HG02759 (cell line): ENCODE results near the gene ANKRD33.

ENCODE experiments used
- ATAC-seq: cut with Tn5 transposase; IDR thresholded peaks from one replicate; pipeline ENCODE4 v1.9.1; 2021; ENCODE audit warnings: mild to moderate bottlenecking, moderate library complexity; ENCODE audit not compliant: unreplicated experiment

The ANKRD33 gene

GRCh38 chr12:51914034-51914923 is 26.4 kb downstream of the ANKRD33 start:
- no peak for ATAC-seq

DNA sequence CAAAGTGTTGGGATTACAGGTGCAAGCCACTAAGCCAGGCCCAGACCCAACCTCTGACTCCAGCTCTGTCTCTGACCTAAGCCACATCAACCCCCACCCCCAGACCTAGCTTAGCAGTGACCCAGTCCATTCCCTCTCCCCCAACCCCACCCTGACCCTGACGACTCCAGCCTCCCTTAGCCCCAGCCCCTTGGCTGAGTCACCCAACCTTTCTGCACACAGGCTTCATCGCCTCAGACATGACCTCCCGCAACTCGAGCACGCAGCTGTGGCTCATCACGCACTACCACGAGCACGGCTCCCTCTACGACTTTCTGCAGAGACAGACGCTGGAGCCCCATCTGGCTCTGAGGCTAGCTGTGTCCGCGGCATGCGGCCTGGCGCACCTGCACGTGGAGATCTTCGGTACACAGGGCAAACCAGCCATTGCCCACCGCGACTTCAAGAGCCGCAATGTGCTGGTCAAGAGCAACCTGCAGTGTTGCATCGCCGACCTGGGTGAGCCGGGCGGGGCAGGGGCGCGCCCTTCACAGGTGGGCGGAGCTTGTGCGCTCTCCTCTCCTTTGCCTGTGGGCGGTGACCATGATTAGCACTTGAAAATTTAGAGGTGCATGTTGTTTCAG is 27.2 kb downstream of the ANKRD33 start:
- no peak for ATAC-seq

- ATAC-seq, result no peak
Observed at GRCh38 chr12:51915951-51916350, 28.0 kb downstream of the ANKRD33 start.

GRCh38 chr12:51917041-51917590 is 29.2 kb downstream of the ANKRD33 start:
- ATAC-seq, result no peak

DNA sequence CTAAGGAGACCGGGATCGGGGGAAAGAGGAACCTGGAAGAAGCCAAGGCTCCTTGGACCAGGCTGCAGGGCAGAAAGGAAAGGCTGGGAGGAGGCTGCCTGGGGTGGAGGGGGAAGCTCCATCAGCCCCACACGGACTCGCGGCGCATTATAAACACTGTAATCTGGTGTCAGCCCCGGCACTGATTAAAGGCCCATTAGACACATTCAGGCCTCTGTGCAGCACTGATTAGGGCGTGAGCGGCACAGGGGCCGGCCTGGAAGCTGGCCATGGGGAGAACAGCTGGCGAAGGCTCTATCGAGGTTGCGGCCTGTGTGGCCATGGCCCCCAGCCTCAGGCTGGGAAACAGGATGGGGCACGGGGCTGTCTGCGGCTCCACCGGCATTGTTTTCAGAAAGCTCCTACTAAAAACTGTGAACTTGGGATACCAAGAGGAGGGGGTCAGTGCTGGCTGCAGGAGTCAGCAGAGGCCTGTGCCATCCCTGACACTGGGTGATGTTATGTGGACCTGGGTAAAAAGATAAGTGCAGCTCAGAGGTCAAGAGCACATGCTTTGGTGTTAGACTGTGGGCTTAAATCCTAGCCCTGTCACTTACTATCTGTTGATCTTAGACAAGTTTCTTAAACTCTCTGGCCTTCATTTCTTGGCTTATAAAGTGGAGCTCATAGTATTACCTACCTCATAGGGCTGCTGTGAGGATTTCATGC is 30.0 kb downstream of the ANKRD33 start:
- no peak for ATAC-seq

DNA sequence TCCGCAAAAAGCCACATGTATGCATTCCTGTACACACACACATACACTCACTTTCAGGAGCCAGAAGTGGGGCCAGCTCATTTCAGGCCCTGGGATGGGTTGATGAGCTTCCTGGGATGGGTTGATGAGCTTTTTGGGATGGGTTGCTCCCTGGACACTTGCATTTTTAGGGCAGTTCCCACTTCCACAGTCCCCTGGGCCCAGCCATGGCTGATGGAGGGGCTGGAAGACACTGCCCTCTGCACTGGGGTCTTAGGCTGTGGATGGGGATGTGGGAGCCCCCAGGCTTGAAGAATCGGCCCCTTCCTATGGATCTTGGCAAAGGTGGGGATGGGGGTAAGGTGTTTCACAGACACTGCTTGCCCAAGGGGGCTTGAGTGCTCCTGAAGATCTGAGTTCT is 32.1 kb downstream of the ANKRD33 start:
- ATAC-seq, result no peak

DNA sequence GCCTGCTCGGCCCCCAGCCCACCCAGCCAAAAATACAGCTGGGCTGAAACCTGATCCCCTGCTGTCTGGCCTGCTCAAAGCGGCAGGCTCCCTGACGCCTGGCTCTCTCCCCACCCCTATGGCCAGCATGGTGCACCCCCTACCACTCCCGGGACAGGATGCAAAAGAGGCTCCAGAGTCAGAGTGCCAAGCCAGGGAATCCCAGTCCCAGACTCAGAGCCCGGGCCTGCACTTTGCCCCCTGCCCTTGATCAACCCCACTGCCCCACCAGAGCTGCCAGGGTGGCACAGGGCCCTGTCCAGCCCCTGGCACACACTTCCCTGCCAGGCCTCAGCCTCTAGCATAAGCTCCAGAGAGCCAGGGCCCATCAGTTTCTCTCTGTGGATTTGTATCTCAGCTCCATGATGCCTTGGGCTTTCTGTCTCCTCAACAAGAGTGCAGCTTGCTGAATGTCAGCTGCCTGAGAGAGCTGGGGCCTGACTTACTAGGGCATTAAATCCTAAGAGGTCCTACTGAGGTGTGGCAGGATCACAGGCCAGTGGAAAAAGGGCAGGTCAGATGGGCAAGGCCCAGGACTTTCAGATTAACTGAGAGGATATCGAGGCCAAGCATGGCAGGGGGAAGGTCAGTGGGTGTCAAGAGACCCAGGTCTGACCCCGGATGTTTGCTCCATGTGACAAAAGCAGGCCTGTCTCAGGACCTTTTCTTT is 33.3 kb downstream of the ANKRD33 start:
- no peak for ATAC-seq

DNA sequence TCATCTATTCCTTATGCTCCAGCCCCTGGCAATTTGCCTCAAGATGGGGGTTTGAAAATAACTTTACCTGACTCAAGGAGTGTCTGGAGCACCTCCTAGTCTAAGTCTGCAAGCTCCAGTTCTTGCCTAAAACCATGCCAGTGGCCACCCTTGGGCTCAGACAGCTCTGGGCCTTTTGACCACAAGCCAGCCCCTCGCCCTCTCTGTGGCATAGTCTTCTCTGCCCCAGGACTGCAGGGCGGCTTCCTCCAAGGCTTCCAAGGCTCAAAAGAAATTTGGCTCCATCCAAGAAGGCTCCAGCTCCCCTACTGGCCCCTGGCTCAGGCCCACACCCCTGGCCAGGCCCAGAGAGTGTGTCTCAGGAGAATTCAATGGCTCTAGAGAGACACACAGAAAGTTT is 34.2 kb downstream of the ANKRD33 start:
- no peak for ATAC-seq

DNA sequence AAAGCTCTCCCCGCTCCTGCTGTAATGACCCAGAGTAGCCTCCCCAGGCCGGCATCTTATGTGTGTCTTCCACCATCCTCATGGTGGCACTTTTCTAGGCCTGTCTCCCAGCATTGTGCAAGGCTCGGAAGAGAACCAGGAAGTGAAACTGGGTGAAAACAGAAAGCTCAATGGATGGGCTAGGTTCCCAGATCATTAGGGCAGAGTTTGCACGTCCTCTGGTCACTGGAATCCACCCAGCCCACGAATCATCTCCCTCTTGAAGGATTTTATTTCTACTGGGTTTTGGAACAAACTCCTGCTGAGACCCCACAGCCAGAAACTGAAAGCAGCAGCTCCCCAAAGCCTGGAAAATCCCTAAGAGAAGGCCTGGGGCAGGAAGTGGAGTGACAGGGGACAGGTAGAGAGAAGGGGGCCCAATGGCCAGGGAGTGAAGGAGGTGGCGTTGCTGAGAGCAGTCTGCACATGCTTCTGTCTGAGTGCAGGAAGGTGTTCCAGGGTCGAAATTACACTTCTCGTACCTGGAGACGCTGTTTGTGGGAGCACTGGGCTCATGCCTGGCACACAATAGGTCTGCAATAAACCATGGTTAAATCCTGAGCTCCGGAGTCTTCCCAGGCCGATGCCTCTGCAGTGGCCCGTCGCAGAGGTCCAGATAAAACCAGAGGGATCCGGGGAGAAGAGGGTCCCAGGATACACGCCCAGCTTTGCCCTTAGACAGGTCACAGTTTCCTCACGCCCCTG is 35.0 kb downstream of the ANKRD33 start:
- ATAC-seq, result no peak

- peak; percentile 44 for ATAC-seq
Observed at GRCh38 chr12:51923506-51924365, 35.8 kb downstream of the ANKRD33 start.

DNA sequence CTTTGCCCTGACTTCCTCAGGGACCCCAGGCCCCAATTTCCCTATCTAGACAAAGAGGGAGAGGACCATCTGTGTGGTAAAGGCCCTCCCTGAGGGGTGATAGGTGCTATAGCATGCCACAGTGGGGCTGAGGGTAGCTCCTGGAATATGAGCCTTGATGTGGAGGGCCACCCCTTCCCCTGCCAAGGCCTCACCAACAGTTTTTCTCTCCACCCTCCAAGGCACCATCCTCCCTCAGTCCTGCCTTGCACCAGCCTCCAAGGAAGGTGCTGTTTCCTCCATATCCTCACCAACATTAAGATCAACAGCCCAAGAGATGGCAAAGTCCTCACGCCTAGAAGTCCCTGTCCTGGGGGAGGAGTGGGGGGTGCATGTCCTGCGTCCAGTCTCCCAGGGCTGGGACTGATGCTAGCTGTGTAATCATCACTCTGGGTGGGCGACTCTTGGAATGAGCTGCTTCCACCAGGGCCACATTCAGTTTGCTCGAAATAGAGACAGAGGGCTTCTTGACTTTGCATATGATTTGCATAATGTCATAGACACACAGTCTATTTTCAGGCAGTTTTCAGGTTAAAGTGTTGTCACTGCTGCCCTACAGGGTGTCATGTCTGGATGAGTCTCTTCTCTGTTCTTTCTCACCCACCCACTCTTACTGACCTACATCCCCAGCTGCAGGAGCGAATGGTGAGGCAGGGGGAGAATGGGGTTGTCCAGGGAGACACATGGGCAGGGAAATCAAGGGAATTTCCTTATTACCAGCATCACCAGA is 36.8 kb downstream of the ANKRD33 start:
- no peak for ATAC-seq

- ATAC-seq, result no peak
Observed at GRCh38 chr12:51925346-51926063, 37.6 kb downstream of the ANKRD33 start.

GRCh38 chr12:51926064-51926632 is 38.2 kb downstream of the ANKRD33 start:
- no peak for ATAC-seq

DNA sequence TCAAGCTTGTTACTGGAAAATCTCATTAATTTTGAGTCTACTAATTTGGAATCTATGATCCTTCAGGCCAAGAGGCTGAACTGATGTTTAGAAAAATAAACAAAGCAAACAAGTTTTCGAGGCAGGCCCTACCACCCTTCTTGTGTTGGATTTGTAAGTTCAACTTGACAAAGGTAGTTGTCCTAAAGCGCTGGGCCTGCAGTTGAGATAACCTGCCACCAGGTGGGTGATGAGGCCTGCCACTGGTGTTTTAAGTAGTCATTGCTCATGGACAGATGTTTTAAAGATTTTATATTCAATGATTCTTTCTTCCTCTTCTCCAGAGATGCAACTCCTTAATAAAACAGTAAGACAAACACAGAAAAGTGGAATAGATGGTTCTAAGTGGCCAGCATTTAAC is 38.8 kb downstream of the ANKRD33 start:
- ATAC-seq, result no peak

DNA sequence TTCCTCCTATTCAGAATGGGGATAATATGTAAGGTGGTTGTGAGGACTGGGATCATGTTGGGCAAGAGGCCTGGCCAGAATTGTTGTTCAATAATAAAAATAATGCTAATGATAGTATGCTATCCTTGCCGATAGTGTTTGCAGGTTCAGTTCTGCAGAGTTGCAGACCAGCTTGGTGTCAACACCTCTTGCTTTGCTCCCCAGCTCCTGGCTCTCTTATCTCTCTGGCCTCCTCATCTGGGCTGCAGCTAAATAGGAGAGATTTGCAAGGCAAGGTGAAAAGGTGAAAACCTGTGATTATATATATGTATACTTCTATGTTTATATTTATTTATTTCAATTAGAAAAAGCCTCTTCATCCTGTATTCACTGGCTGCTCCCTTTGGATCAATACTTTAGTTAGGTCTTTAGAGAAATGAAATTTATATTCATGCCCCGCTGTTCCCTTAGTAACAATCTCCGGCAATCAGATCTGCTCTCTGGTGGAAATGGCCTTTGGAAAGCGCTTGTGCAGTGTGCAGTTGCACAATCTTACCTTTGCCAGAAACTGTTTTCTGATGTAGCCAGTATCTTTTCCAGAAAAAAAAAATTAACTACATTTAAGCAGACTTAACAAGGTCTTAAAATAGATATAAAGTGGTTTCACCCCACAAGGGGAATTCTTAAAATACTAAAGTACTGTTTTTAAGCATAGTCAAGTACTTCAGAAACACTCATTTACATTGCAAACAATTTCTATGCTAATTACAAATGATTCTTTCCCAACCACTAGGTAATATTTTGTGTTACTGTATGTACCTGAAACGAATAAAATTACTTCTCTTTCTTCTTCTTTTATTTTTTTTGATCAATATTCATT is 44.5 kb downstream of the ANKRD33 start:
- ATAC-seq, result no peak

- no peak for ATAC-seq
Observed at GRCh38 chr12:51934080-51934479, 46.2 kb downstream of the ANKRD33 start.

- ATAC-seq, result no peak
Observed at GRCh38 chr12:51937926-51938325, 50.0 kb downstream of the ANKRD33 start.
